HG03469 (cell line): Measurements from ENCODE around the gene FAM153A.
"Not testable (repeated sequence)": the region's sequence is repeated elsewhere in the genome, so short reads cannot be mapped to it uniquely, and the experiment has no call there.

Source experiments
- ATAC-seq: cut with Tn5 transposase; IDR thresholded peaks from one replicate; pipeline ENCODE4 v1.9.1; 2021; ENCODE audit warnings: mild to moderate bottlenecking, moderate library complexity, moderate number of reproducible peaks; ENCODE audit not compliant: unreplicated experiment

The FAM153A gene

DNA sequence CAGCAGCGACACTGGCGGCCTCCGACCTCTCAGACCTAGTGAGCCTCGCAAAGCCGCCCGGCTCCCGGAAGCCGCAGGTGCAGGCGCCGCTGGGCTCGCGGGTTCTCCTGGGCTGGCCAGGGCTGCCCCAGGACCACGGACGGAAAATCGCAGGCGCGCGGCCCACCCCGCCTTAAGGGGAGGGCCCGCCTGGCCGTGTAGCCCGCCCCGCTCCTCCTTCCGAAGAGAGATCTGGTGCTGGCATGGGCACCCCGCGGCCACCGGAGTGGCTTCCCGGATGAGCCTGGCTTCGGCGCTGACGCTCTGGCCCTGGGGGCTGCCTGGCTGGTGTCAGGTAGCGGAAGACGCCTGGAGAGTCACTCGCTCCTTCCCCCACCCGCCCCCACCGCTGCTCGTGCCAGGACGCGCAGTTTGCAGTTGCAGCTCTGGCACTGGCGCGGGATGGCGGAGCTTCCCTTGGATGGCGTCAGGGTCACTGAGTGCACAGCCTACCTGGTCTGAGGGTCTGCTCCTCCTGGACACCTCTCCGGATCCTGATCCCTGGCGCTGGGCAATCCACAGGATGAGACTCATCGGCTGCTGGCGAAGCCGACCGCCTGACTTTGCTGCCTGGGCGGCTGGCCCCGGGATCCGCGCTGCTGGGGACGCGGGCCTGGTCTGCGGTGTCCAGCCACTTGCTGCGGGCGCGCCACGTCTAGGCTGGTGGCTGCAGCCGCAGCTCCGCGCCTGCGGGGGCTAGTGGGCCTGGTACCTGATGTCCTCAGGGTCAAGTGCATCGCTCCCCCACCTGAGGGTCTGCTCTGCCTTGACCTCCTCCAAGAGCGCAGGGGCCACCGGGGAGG is at the start of gene FAM153A:
FAM153A (minus strand) TSS at position 108 of the 842 bp plus-strand sequence.
- ATAC-seq: not testable (repeated sequence)

DNA sequence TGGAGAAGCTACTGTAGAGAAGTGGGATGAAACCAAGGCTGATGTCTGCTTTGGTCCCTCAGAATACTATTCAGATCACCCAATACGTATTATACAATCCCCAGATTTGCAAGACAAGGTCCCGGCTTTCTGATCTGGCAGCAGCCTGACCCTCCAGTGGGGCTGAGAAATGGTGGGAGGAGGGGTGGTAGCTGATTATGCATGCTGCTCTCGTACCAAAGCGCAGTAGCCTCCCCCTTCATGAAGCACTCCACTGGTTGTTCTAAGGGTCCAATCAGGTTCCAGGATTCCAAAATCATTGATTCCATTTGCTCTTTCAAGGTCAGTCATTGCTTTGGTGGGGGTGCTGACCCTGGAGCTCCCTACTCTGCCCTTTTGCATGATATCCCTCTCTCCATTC is 49.6 kb upstream of the FAM153A start:
- ATAC-seq: not testable (repeated sequence)

GRCh38 chr5:177826073-177826472 is 43.4 kb upstream of the FAM153A start:
- ATAC-seq: not testable (repeated sequence)

GRCh38 chr5:177824776-177825175 is 42.1 kb upstream of the FAM153A start:
- ATAC-seq: not testable (repeated sequence)

DNA sequence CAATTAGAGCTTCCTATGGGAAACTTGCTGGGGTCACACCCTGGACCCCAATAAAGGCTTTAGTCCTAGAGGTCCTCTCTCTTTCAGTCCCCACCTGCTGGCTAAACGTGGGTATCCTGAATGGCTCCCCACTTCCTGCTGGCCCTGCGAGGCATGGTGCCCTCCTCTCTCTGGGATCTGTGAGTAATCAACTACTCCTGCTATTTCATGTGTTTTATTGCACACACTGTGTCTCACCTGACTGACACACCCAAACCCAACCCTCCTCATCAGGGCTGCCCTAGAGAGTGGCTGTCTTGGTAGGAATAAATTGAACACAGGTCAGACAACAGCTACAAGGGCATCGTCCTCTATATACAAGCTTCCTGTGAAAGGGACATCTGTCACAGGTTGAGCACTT is 39.8 kb upstream of the FAM153A start:
- not testable (repeated sequence) for ATAC-seq

DNA sequence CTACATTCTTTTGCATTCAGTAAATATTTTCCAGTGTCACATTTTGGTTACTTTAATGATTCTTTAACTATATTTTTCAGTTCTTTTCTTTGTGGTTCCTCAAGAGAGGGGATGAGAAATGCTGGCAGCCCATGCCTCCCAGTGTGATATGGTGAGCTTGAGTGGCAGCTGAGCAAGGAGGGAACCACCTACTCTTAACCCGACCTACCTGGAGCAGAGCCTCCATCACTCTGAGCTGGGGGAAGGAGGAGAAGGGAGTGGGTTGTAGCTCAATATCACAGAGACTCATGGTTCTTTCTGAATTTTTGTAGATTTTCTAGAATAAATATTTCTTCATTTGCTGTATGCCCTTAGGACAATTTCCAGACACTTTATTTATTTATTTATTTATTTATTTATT is 37.0 kb upstream of the FAM153A start:
- ATAC-seq: not testable (repeated sequence)

- not testable (repeated sequence) for ATAC-seq
Measured at GRCh38 chr5:177812814-177813425, 30.2 kb upstream of the FAM153A start.

DNA sequence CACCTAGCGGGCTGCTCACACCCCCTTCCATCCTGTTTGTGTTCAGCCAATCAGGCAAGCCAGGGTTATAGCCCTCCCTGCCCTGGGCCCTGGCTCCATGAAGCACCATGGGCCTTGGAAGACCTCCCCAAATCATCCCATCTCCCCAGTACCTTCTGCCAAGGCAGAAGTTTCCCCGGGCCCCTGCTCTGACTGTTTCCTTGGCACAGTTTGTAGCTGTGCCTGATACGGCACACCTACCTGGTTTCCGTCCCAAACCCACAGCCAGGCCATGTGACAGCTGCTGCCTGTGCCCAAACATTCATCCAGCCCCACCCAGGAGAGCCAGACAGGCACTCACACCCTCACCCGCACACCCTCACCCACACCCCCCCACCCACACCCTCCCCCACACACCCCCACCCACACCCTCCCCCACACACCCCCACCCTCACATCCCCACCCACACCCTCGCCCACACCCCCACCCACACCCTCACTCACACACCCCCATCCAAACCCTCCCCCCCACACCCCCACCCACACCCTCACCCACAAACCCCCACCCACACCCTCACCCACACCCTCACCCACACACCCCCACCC is 29.6 kb upstream of the FAM153A start:
- ATAC-seq: not testable (repeated sequence)

DNA sequence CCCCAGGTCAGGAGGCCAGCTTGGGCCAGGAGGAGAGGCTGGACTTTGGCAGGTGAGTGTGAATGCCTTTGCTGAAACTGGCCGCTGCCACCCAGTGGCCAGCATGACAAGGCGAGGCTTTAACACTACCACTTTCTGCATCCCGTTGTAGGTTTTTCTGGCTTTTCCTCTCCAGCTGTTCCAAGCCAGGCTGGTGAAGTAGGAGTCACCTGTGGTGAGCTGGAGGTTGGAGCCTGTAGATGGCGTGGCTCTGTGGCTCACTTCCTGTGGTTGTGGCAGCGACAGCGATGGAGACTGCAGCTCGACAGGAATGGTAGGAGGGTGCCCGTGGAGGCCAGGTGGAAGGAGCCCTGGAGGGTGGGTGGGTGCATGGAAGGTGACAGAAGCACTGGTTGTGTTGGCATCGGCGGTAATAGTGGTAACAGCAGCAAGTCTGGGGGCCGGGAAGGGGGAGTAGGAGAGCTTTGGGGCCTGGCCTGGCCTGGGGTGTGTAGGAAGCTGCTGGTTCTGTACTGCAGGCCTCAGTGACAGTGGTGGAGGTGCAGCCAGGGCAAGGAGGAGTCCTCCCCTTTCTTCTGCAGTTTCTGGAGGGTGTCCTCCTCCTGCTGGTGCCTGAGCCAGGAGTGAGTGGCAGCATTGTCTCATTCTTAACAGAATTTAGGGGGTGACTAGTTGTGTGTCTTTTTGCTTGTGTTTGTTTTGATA is 26.7 kb upstream of the FAM153A start:
- not testable (repeated sequence) for ATAC-seq

DNA sequence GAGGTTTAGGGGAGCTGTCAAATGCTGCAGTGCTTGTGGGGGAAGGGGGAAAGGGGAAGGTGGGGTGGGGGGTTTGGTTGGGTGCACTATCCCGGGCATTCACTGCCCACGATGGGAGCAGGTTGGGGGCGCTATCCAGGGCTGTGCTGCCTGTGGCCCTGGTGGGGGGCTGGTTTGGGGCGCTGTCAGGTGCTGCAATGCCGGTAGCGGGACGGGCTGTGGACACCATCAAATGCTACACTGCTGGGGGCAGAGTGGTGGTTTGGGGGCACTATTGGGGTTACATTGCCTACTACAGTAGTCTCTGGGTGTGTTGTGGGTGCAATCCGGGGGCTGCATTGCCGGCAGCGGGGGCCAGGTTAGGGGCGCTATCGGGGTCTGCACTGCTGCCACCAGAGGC is 25.7 kb upstream of the FAM153A start:
- ATAC-seq: not testable (repeated sequence)

GRCh38 chr5:177807265-177807664 is 24.6 kb upstream of the FAM153A start:
- not testable (repeated sequence) for ATAC-seq

GRCh38 chr5:177801427-177801826 is 18.7 kb upstream of the FAM153A start:
- ATAC-seq: not testable (repeated sequence)

DNA sequence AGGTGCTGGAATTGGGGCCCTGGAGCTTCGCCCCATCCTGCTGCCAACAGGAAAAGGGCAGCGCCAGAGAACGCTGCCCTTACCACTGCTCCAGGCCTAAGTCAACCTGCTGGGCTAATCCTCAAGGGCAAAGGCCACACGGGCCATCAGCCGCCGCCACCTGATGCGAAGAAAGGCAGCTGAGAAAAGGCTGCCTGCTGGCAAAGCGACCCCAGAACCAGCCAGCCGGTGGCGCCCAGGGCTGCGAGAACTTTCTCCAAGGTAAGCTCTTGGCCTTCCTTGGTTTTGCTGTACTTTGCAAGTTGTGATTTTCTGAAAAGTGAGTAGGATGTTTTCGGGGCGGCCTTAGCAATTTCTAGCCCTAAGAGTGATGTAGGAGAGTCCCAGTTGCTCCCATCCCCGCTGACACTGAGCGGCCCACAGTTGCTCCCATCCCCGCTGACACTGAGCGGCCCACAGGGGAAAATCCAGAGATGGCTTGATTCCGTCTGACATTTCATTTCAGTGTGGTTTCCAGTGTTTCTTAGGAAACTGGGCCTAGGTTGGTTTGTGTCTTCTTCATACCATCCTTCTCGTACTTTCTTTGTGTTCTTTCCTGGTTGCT is 15.6 kb upstream of the FAM153A start:
- not testable (repeated sequence) for ATAC-seq

DNA sequence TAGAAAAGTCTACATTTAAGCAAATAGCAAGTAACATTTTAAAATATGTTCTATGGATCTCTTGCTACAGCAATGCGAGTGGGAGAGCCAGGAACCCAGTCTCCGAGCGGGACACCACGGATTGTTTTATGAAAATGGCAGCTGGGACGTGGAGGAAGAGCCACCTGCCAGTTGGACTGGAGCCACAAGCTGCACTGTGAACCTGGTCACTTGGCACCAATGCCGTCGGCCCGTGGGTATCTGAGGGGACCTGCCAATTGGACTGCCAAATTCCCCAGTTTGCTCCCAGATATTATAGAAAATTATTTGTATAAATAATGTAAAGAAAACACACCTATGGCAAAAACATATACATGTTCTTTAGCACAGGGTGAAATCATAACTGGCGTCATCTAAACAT is 10.6 kb upstream of the FAM153A start:
- not testable (repeated sequence) for ATAC-seq

GRCh38 chr5:177791649-177792048 is 8.9 kb upstream of the FAM153A start:
- not testable (repeated sequence) for ATAC-seq

GRCh38 chr5:177782169-177782568 is 530 bp downstream of the FAM153A start:
- not testable (repeated sequence) for ATAC-seq

DNA sequence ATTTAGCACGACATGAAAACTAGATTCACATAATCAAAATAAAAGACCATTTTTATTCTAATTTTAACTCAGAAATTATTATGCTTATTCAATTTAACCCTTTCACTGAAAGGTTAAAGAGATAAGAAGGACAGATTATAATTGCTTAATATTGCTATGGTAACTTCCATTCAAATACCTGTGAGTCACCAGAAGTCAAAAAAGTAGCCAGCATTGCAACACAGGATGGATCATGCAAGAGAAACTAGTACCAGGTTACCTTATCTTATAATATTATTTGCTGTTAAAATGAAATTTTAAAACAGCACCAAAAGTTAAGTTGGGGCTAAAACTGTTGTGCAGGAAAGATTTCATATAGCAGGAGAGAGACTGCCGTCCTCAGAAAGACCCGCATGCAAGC is 11.5 kb downstream of the FAM153A start:
- ATAC-seq: not testable (repeated sequence)

- ATAC-seq: not testable (repeated sequence)
Measured at GRCh38 chr5:177770646-177771045, 12.1 kb downstream of the FAM153A start.

DNA sequence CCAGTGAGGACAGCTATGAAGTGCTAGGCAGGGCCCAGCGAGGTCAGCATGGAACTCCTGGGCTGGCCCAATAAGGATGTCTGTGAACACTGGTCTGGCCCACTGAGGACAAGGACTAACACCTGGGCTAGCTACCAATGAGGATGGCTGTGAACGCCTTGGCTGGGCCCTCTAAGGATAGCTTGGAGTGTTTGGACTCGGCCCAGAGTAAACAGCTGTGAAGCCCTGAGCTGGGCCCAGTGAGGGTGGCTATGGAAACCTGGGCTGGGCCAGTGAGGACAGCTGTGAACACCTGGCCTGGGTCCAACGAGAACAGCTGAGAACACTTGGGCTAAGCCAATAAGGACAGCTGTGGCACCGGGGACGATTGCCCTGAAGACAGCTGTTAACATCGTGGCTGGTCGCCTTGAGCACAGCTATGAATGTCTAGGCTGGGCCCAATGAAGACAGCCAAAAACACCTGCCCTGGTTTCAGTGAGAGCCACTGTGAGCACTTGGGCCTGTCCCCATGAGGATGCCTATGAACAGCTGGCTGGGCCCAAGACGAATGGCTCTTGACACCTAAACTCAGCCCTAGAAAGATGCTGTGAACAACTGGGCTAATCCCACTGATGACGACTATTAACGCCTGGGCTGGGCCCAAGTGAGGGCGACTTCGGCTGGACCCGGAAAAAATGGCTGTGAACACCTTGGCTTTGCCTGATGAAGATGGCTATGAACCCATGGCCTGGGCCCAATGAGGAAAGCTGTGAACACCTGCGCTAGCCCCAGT is 18.8 kb downstream of the FAM153A start:
- ATAC-seq: not testable (repeated sequence)

GRCh38 chr5:177760954-177761353 is 21.7 kb downstream of the FAM153A start:
- not testable (repeated sequence) for ATAC-seq
